ENCODE data around the gene MICALL1.

DNA sequence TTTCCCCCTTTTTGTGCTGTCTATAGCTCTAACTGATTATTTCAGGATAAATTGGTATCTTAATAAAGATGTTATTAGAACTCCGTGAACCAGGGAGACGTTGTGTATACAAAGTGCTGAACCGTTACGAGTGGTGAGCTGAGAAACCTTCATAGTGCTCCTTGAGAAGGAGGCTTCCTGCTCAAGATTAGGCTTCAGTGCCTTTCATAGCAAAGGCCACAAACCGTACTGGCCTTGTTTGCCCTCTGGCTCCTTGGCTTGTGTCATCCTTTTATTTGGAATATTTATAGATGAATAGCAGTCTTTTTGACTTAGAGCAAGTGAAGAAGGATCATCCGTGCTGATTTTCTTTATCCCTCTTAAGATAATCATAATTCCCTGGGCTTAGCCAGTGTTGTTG, 40.6 kb upstream of the MICALL1 start:
- TF ChIP-seq RAD21 (IDR thresholded peaks at IDR 0.05; ENCODE audit: low read depth) (no peak), EP300 (IDR thresholded peaks at IDR 0.05; ENCODE audit: borderline replicate concordance) (no peak), EGR1 (IDR thresholded peaks at IDR 0.05) (no peak), TAF1 (IDR thresholded peaks at IDR 0.05; ENCODE audit: low read depth) (no peak), CREB1 (IDR thresholded peaks at IDR 0.05; ENCODE audit: low read depth) (no peak), NFIC (IDR thresholded peaks at IDR 0.05) (no peak), FOXM1 (IDR thresholded peaks at IDR 0.05; ENCODE audit: borderline replicate concordance, low read depth) (no peak), YY1 (IDR thresholded peaks at IDR 0.05; ENCODE audit: low read depth) (no peak), CEBPB (IDR thresholded peaks at IDR 0.05) (no peak), TEAD4 (IDR thresholded peaks at IDR 0.05) (no peak), ZBTB7A (IDR thresholded peaks at IDR 0.05; ENCODE audit: low read depth) (no peak)
- TF ChIP-seq, protein P1, sequence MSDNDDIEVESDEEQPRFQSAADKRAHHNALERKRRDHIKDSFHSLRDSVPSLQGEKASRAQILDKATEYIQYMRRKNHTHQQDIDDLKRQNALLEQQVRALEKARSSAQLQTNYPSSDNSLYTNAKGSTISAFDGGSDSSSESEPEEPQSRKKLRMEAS (IDR thresholded peaks at IDR 0.05): no peak
- TF ChIP-seq, protein P2, sequence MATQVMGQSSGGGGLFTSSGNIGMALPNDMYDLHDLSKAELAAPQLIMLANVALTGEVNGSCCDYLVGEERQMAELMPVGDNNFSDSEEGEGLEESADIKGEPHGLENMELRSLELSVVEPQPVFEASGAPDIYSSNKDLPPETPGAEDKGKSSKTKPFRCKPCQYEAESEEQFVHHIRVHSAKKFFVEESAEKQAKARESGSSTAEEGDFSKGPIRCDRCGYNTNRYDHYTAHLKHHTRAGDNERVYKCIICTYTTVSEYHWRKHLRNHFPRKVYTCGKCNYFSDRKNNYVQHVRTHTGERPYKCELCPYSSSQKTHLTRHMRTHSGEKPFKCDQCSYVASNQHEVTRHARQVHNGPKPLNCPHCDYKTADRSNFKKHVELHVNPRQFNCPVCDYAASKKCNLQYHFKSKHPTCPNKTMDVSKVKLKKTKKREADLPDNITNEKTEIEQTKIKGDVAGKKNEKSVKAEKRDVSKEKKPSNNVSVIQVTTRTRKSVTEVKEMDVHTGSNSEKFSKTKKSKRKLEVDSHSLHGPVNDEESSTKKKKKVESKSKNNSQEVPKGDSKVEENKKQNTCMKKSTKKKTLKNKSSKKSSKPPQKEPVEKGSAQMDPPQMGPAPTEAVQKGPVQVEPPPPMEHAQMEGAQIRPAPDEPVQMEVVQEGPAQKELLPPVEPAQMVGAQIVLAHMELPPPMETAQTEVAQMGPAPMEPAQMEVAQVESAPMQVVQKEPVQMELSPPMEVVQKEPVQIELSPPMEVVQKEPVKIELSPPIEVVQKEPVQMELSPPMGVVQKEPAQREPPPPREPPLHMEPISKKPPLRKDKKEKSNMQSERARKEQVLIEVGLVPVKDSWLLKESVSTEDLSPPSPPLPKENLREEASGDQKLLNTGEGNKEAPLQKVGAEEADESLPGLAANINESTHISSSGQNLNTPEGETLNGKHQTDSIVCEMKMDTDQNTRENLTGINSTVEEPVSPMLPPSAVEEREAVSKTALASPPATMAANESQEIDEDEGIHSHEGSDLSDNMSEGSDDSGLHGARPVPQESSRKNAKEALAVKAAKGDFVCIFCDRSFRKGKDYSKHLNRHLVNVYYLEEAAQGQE (IDR thresholded peaks at IDR 0.05; ENCODE audit: low read depth): no peak
- TF ChIP-seq, protein P3, sequence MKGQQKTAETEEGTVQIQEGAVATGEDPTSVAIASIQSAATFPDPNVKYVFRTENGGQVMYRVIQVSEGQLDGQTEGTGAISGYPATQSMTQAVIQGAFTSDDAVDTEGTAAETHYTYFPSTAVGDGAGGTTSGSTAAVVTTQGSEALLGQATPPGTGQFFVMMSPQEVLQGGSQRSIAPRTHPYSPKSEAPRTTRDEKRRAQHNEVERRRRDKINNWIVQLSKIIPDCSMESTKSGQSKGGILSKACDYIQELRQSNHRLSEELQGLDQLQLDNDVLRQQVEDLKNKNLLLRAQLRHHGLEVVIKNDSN (IDR thresholded peaks at IDR 0.05): no peak
